H1 (cell line): ENCODE results near the gene RNF44. TPM values are rescaled to one million over a fixed set of nuclear protein-coding genes. Genes with fewer than 3 reads are reported as not detected.

Experiments
- ASH2L ChIP-seq: fragments of 200-600, 300-600 bp; sonication (generic); IDR thresholded peaks from one replicate; pipeline ENCODE4 v1.7.1; 2017; ENCODE audit warnings: low read length
- KDM1A ChIP-seq: fragments of 200-600, 300-600 bp; sonication (generic); IDR thresholded peaks from 2 replicates; pipeline ENCODE4 v1.7.1; 2016; ENCODE audit warnings: mild to moderate bottlenecking, low read length, borderline replicate concordance
- polyA plus RNA-seq, 7 experiments: library from polyadenylated mRNA; depleted of rRNA in 3 of 7; stranded (reverse) in 5 of 7; unstranded in 2 of 7; fragments of >200 nt in 5 of 7; fragments of 200-250 nt in 2 of 7; gene quantifications; 1 replicate in 5 of 7; 2 replicates in 1 of 7; 4 replicates in 1 of 7; pipeline versions ENCODE4 v1.2.1 to v1.2.3, GENCODE V29; 2011 to 2013; ENCODE audit warnings: missing spikeins in 2 of 7, mixed read lengths in 2 of 7
- total RNA-seq: library from RNA; stranded (reverse); fragmentation: NEBNext Ultra II Directional; extraction: Animal tissue kit (Norgen Biotek cat#: 25700); gene quantifications from 2 replicates; pipeline ENCODE4 v1.2.1, GENCODE V29; 2021

RNF44 gene
- total and polyA plus RNA-seq, 2 of the 8 experiments (the other 6 are each of a cell fraction or from before 2014, with no cell fraction given): 54.7 to 164 TPM

DNA sequence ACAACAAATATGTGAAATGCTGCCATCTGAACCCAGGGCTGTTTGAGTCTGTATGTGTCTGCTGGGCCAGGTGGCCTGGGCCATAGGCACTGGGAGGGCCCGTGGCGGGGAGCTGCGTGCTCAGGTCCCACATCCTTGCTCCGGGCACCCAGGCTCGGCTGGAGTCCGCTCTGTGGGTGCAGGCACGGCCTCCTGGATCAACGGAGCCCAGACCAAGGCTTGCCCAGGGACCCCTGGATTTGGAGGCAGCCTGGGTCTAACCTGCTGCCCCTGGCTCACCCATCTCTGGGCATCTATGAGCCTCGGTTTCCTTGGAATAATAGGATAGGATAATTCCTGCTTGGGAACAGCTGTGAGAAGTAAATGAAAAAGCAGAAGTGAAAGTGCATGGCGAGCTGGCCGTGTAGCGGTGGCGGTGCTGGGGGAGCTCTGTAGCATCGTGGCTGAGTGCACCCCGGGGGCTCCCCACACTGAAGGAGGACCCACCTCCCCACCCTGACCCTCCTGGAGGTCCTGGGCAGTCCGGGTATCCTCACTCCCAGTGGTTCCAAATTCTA lies 13.2 kb upstream of the RNF44 start (continued):
- TF ChIP-seq ASH2L: no peak
- no peak for TF ChIP-seq KDM1A
